Measurements from ENCODE around the gene CERS6.

- no peak for TF ChIP-seq POLR2A (IDR thresholded peaks at IDR 0.05)
- TF ChIP-seq, protein P1, sequence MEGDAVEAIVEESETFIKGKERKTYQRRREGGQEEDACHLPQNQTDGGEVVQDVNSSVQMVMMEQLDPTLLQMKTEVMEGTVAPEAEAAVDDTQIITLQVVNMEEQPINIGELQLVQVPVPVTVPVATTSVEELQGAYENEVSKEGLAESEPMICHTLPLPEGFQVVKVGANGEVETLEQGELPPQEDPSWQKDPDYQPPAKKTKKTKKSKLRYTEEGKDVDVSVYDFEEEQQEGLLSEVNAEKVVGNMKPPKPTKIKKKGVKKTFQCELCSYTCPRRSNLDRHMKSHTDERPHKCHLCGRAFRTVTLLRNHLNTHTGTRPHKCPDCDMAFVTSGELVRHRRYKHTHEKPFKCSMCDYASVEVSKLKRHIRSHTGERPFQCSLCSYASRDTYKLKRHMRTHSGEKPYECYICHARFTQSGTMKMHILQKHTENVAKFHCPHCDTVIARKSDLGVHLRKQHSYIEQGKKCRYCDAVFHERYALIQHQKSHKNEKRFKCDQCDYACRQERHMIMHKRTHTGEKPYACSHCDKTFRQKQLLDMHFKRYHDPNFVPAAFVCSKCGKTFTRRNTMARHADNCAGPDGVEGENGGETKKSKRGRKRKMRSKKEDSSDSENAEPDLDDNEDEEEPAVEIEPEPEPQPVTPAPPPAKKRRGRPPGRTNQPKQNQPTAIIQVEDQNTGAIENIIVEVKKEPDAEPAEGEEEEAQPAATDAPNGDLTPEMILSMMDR (IDR thresholded peaks at IDR 0.05): no peak
These were observed 280.8 kb downstream of the CERS6 start for GRCh38 chr2:168736649-168737445.

Measured in breast epithelium (tissue), 3 donors.